GM21360 (cell line): ENCODE data around the gene HDLBP.
A peak's percentile ranks its signal among the peaks of the same experiment; 100 is the strongest.
"Not testable (repeated sequence)": the region's sequence is repeated elsewhere in the genome, so short reads cannot be mapped to it uniquely, and the experiment has no call there.

Source experiments
- ATAC-seq: cut with Tn5 transposase; IDR thresholded peaks from one replicate; pipeline ENCODE4 v1.9.1; 2021; ENCODE audit warnings: mild to moderate bottlenecking, moderate library complexity; ENCODE audit not compliant: unreplicated experiment

The HDLBP gene

GRCh38 chr2:241278306-241278705 is 37.2 kb downstream of the HDLBP start:
- ATAC-seq = not testable (repeated sequence)

DNA sequence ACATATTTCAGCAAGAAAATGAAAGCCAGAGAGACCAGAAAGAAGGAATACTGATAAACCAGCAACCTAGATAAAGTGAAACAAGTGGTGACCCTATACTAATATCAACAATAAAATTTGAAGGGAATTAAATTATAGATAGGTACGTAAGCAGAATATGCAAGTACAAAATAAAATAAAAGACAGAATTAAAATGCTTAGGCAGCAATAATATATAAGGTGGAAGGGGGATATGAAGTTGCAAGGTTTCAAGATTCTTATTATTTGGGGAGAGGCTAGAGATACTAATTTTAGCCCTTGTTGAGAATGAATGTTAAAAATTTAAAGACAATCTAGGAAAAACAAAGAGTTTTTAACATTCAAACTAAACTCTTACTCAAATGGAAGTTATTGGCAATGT is 39.6 kb downstream of the HDLBP start:
- ATAC-seq = no peak

DNA sequence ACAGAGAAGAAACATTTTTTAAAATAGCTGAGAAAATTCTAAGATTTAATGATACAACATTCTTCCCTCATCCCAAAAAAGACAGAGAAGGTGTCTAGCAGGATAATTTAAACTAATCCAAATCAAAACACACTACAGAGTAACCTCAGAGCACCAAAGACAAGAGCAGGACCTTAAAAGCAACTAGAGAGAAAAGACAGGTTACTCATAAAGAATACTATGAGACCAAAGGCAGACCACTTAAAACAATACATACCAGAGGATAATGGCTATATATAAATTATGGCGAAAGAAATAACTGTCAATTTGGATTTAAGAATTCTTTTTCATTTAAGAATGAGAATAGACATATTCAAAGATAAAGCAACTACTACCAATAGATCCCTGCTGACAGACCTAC is 40.0 kb downstream of the HDLBP start:
- ATAC-seq = no peak

- ATAC-seq = no peak
These were observed 41.3 kb downstream of the HDLBP start for GRCh38 chr2:241274127-241274526.

DNA sequence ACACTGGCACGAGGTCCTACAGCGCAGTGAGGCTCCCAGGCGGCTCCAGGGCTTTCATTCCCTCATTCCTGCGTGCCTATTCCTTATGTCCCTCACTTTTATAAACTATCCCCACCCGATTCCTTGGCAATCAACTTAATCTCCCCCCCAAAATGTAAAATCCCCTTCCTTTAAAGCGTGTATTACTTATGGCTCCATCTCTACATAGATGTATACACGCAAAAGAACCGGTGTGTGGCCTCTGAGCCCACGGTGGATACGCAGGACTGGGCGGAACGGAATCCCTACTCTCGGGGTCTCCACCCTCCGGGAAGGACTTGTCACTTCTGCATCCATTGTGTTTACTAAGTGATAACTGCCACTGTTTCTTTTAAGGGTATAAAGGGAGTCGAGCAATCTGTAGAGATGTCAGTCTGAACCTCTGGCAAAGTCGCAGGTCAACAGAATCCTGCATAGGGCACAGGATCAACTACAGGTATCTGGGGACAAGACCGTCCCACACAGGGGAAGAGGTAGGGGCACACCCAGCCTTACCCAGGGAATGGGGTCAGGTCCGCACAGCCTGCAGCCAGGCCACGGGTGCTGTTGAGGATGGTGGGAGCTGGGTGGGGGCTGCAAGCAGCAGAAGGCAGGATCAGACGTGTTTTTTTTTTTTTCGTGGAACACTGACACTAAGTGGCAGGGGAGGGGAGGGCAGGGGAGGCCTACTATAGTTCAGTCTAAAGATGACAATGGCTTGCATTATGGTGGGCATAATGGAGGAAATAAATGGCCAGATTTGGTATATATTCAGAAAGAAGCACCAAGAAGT is 42.1 kb downstream of the HDLBP start:
- ATAC-seq = no peak

- ATAC-seq = peak; percentile 52
These were observed 42.9 kb downstream of the HDLBP start for GRCh38 chr2:241272303-241273209.

DNA sequence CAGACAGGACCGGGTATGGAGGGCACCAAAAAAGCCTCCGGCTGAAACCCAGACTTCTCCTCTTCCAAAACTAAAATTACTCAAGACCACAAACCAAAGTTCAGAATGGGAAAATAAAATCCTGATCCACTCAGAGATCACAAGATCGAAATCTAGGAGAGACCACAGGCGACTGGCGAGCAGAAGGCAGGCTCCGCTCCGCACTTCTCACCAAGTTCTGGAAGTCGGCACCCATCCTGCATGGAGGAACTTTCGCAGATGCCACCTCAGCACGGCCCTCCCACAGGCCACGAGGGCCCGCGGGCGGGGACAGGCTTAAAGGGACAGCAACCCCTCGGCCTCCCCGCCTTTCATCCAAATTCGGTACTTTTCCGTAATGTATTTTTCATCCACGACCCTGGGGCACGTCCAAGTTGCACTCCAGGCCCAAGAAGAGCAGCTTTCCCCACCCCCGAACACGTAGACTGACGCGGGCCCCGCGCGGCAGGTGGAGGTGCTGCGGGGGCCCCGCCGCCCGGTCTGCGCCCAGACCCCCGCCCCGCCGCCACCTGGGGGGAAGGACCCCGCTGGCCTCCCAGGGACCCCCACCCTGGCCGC is 43.7 kb downstream of the HDLBP start:
- ATAC-seq = peak; percentile 45

DNA sequence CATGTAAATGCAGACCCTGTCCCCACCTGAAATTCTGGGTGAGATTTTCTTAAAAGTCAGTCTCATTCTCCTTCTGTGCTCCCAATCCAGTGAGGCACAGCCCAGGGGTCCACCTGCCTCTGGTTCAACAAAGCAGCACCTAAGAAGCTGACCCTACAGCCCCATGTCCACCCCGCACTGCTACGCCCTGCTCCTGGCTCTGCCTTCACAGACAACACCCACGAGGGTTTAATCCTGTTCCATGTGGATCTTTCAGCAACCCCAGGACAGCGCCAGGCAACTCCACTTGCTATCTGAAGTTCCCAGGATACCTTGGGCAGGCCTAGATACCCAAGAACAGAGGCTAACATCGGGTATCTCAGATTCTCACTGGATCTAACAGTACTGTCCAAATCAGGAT is 44.9 kb downstream of the HDLBP start:
- ATAC-seq = no peak

GRCh38 chr2:241269707-241270520 is 45.6 kb downstream of the HDLBP start:
- no peak for ATAC-seq

DNA sequence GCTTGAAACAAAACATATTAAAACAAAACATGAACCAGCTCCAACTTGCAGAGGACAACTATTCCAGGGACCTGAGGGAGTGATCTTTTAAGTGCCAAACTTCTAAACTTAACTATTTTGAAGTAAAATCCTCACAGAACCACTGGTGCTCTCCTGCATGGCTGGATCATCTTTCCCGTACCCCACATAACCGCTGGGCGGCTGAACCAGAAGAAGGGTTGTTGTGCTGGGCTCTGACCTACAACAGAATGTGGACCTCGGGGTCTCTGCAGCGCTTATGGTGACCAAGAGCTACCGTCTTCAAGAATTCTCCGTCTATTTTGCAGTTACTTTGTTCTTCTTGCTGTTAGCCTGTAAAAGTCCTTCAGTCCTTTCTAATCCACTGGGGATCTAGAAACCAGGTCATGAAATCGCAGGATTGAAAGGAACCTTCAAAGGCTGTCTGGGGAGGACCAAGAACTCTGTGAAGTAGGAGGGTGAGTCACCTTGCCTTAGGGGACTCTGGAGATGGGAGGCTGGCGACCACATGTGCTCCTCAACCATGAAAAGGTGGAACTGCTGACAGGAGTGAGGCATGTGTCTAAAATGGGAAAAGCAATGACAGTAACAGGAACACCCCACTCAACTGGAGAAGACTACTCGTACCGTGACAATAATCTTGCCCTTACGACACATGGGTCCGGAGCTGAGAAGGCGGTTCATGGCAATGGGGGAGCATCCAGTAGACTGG is 46.6 kb downstream of the HDLBP start:
- ATAC-seq = no peak

GRCh38 chr2:241268306-241268705 is 47.2 kb downstream of the HDLBP start:
- ATAC-seq = no peak

DNA sequence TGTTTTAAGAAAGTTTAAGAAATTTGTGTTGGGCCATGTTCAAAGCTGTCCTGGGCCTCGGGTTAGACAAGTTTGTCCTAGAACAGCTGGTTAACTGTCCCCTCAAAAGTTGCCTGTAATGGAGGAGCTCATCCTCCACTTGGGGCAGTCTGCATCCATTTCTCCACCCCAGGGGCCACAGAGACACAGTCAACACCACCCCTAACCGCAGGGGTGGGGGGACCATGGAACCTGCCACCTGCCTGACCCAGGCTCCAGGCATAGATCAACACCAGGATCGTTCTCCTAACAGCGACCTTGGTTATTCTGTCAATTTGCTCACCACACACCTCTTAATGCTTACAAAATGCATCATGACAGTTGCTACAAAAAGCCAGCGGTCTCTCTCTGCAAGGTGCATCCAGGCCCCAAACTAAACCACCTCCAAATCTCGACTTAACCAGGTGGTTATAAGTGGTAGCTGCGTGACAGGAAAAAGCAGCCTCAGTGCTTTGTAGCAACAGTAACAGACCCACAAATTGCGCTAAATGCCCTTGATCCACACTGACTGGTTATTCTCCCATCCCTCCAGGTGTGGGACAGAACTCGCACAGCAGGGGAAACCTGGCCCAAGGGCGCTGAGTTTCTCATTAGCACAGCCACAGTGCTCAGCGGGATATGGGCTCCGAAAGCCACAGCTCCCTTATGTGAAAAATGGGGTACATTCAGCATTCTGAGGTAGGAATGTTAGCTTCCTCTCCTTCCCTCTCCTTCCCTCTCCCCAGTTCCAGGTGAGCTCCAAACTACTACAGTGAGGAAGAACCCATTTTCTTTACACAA is 48.0 kb downstream of the HDLBP start:
- no peak for ATAC-seq

GRCh38 chr2:241265506-241265905 is 50.0 kb downstream of the HDLBP start:
- no peak for ATAC-seq

DNA sequence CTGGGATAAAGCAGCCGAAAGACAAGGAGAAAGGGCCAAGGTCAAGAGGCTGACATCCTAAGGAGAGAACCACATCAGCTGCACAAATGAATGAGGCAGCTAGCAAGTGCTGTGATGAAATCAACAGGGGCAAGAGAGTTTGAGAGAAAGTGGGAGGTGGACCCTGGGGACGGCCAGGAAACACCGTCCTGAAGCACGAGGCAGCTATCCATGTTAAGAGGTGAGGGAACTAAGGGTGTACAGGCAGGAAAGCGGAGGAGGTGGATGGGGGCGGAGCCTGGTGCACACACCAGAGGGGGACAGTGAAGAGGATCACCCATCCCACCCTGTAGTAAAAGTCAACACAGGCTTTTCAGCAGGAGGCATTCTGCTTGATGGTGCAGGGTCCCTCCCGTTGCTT is 52.4 kb downstream of the HDLBP start:
- ATAC-seq = no peak

GRCh38 chr2:241261628-241262027 is 53.8 kb downstream of the HDLBP start:
- no peak for ATAC-seq

GRCh38 chr2:241260911-241261310 is 54.6 kb downstream of the HDLBP start:
- no peak for ATAC-seq

DNA sequence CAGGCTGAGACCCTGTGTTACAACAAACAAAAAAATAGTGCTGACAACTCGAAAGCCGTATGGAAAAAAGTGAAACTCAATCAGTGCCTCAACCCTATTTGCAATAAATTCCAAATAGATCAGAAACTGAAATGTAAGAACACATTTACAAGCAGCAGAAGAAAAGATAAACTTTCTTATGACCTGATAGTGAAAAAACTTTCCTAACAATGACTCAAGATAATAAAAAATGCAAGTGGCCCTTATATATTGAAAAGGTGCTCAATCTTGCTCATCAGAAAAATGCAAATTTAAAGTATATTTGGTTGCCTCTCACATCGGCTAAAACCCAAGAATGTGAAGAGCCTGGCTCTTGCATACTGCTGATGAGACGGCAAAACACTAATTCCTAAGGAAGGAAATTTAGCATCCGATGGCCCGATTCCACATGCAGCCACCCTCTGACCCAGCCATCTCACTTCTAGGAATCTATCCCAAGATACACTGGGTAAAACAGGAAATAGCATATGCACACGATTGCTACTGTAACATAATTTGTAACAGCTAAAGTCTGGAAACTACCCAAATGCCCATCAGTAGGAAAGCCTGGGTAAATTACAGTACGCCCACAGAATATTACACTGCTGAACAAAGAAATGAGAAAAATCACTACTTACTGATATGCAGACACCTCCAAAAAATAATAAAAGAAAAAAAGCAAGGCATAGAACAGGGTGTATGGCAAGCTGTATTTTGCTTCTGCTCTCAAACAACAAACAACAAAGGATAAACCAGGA is 56.8 kb downstream of the HDLBP start:
- ATAC-seq = no peak

DNA sequence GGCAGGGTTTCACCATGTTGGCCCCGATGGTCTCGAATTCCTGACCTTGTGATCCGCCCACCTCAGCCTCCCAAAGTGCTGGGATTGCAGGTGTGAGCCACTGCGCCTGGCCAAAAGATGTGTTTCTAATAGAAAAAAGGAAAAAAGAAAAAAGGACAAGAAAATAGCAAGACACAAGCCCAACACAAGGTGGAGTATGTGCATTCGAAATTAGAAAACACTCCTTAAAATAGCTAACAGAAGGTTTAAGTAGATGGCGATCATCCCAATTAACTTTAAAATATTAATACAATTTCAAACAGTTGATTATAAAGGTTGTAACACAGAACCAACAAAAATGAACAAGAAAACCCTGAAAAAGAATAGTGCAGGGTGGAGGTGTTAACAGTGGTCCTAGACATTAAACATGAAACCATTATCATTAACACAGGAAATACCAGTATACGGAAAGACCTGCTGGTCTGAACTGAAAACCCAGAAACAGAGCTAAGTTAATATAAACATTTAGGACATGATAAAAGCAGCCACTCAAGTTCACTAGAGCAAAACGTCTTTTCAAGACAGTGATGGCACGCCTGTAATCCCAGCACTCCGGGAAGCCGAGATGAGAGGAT is 57.9 kb downstream of the HDLBP start:
- no peak for ATAC-seq
